CD4-positive, alpha-beta memory T cell (primary cell): Measurements from ENCODE around the gene MTAP. TPM values are rescaled to one million over a fixed set of nuclear protein-coding genes. Genes with fewer than 3 reads are reported as not detected.

ENCODE experiments used
- CTCF ChIA-PET: fragments of 350-600 bp; sonication (Branson Sonifier 250); formaldehyde crosslinking; loops from one replicate; lab custom pipeline; 2021; ENCODE audit warnings: inconsistent platforms; ENCODE audit not compliant: partially characterized antibody; lab: Charles Lee
- POLR2A ChIA-PET: fragments of 350-600 bp; sonication (Branson Sonifier 250); formaldehyde crosslinking; loops from one replicate; lab custom pipeline; 2021; ENCODE audit not compliant: partially characterized antibody; lab: Charles Lee
- DNase-seq, 5 donors: peaks; one replicate each; pipeline versions ENCODE4 v3.0.0 to v3.0.0-alpha.2; 2020 to 2022; ENCODE audit warnings: mixed read lengths in 1 of 5
- H3K27ac ChIP-seq: one replicate; pipeline ENCODE4 v1.7.0; 2013; ENCODE audit warnings: low read depth, low read length
- H3K27me3 ChIP-seq: 2 replicates; pipeline ENCODE4 v1.7.0; 2013; ENCODE audit warnings: mild to moderate bottlenecking, low read length, moderate library complexity; ENCODE audit not compliant: insufficient read depth
- H3K36me3 ChIP-seq: 2 replicates; pipeline ENCODE4 v1.7.0; 2013; ENCODE audit warnings: mild to moderate bottlenecking, low read length, moderate library complexity; ENCODE audit not compliant: insufficient read depth
- H3K4me1 ChIP-seq: 2 replicates; pipeline ENCODE4 v1.7.0; 2013; ENCODE audit warnings: mild to moderate bottlenecking, low read length, moderate library complexity; ENCODE audit not compliant: insufficient read depth
- H3K4me3 ChIP-seq, 2 donors: one replicate each; pipeline ENCODE4 v1.7.0; 2013; ENCODE audit warnings: low read length in 2 of 2, mild to moderate bottlenecking in 1 of 2
- H3K9me3 ChIP-seq, 2 donors: one replicate each; pipeline ENCODE4 v1.7.0; 2013; ENCODE audit warnings: low read length in 2 of 2, control low read depth in 1 of 2; ENCODE audit not compliant: control insufficient read depth in 1 of 2
- H3K27ac Mint-ChIP-seq, 7 donors: one replicate each; pipeline ENCODE4 v1.8.0; 2020 to 2021; ENCODE audit warnings: mixed read lengths in 7 of 7, mild to moderate bottlenecking in 6 of 7, inconsistent platforms in 3 of 7, moderate library complexity in 3 of 7
- H3K27me3 Mint-ChIP-seq, 2 donors: one replicate each; pipeline ENCODE4 v1.8.0; 2020 to 2021; ENCODE audit warnings: mixed read lengths in 2 of 2
- H3K36me3 Mint-ChIP-seq, 2 donors: one replicate each; pipeline ENCODE4 v1.8.0; 2020 to 2021; ENCODE audit warnings: mixed read lengths in 2 of 2, inconsistent platforms in 1 of 2, mild to moderate bottlenecking in 1 of 2
- H3K4me1 Mint-ChIP-seq, 4 donors: one replicate each; pipeline ENCODE4 v1.8.0; 2020 to 2021; ENCODE audit warnings: mixed read lengths in 4 of 4, mild to moderate bottlenecking in 1 of 4
- H3K4me3 Mint-ChIP-seq, 8 donors: one replicate each; pipeline ENCODE4 v1.8.0; 2020 to 2021; ENCODE audit warnings: mixed read lengths in 8 of 8, mild to moderate bottlenecking in 7 of 8, moderate library complexity in 6 of 8, inconsistent platforms in 3 of 8
- H3K9me3 Mint-ChIP-seq, 8 donors: one replicate each; pipeline ENCODE4 v1.8.0; 2020 to 2021; ENCODE audit warnings: mixed read lengths in 8 of 8, mild to moderate bottlenecking in 5 of 8, inconsistent platforms in 3 of 8, moderate library complexity in 1 of 8
- intact Hi-C: fragments of 100-400 bp; cut with micrococcal nuclease; formaldehyde crosslinking; loops from one replicate; pipeline ENCODE4 v1.15.1; 2023
- polyA plus RNA-seq, 2 donors: library from polyadenylated mRNA; unstranded; fragments of 300-500 nt; fragmentation: Illumina TruSeq; gene quantifications; one replicate each; pipeline ENCODE4 v1.2.3, GENCODE V29; 2021
- total RNA-seq, 2 experiments: library from RNA; stranded (reverse); gene quantifications; one replicate each; pipeline ENCODE4 v1.2.3, GENCODE V29; 2021

MTAP gene
- total and polyA plus RNA-seq, 4 experiments from 2014 or later, result 21.1 to 47.9 (median 34.0) TPM

DNA sequence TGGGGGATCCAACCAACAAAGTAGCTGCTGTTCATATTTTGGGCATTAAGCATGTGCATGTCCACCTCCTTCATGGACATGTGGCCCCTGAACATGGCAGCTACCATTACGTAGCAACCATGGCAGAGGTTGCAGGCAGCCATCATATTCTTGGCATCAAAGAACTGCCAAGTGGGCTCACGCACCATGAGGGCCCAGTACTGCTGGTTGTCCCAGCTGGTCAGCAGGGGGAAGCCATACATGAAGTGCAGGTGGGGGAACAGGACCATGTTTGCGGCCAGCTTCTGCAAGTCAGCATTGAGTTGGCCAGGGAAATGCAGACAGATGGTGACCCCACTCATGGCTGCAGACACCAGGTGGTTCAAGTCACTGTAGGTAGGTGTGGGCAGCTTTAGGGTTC lies 9.5 kb downstream of the MTAP start:
- POLR2A ChIA-PET, result interaction anchor here (1.0 to 4.2 kb wide), 3 partner anchors 196 to 640 kb away, joined by 3 to 23 read pairs (median 3); partner anchors contain the start of gene CDKN2B
- no peaks in the 10 kb centered on the region for H3K27me3 ChIP-seq
- Mint-ChIP-seq H3K4me1 (peaks cover 9 to 21% (median 15%) of the 10 kb centered on the region in 4 donors), H3K36me3 (peaks cover 17 to 51% of the 10 kb centered on the region in 2 donors), H3K9me3 (no peaks in the 10 kb centered on the region), H3K27ac (peak overlapping the region in 2 of 7 donors; percentile 29 to 58), H3K27me3 (no peaks in the 10 kb centered on the region), H3K4me3 (no peak overlapping the region)
- H3K4me1 ChIP-seq, result peaks cover 14% of the 10 kb centered on the region
- CTCF ChIA-PET, result interaction anchor here (0.6 to 16.8 kb wide), 19 partner anchors 9 to 643 kb away, joined by 3 to 355 read pairs (median 6); partner anchors contain the start of genes CDKN2B and MTAP
- H3K4me3 ChIP-seq, result no peak overlapping the region
- H3K27ac ChIP-seq, result no peak overlapping the region
- no peaks in the 10 kb centered on the region for H3K9me3 ChIP-seq
- DNase-seq, result no peak
- peaks cover 16% of the 10 kb centered on the region for H3K36me3 ChIP-seq
- intact Hi-C loops, result loop anchor here (5.0 kb wide), 1 partner anchor 105 kb away; no protein-coding TSS in a partner anchor

DNA sequence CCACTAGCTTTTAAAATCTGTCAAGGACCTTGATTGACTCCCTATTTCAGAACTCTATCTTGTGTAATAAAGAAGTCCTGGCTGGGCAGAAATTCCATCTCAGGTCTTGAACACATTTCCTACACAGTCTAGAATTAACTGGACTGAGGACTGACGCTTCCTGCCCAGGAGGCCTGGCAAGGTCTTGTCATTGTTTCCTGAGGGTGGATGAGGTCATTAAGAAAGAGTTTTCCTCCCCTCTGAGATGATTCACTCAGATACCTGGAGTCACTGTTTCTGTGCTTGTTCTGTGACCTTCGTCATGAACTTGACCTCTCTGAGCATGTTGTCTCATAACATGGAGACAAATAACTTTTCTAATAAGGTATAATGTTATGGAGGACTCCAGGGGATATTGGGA lies 10.0 kb downstream of the MTAP start:
- Mint-ChIP-seq H3K27me3 (no peaks in the 10 kb centered on the region), H3K4me3 (no peak overlapping the region), H3K27ac (peak overlapping the region in 2 of 7 donors; percentile 38 to 58), H3K9me3 (no peaks in the 10 kb centered on the region), H3K4me1 (peaks cover 9 to 21% (median 15%) of the 10 kb centered on the region in 4 donors), H3K36me3 (peaks cover 19 to 54% of the 10 kb centered on the region in 2 donors)
- no peak for DNase-seq
- Histone ChIP-seq H3K4me1 (peaks cover 14% of the 10 kb centered on the region), H3K4me3 (no peak overlapping the region), H3K9me3 (no peaks in the 10 kb centered on the region), H3K27me3 (no peaks in the 10 kb centered on the region), H3K36me3 (peaks cover 16% of the 10 kb centered on the region), H3K27ac (no peak overlapping the region)
- intact Hi-C loops, result loop anchor here (5.0 kb wide), 1 partner anchor 105 kb away; no protein-coding TSS in a partner anchor
- ChIA-PET CTCF (interaction anchor here (0.6 to 16.8 kb wide), 21 partner anchors 9 to 642 kb away, joined by 3 to 355 read pairs (median 6); partner anchors contain the start of genes CDKN2A, CDKN2B, CDKN2B-AS1 and MTAP), POLR2A (interaction anchor here (1.0 to 4.2 kb wide), 5 partner anchors 9 to 640 kb away, joined by 3 to 23 read pairs (median 4); partner anchors contain the start of gene CDKN2B)

DNA sequence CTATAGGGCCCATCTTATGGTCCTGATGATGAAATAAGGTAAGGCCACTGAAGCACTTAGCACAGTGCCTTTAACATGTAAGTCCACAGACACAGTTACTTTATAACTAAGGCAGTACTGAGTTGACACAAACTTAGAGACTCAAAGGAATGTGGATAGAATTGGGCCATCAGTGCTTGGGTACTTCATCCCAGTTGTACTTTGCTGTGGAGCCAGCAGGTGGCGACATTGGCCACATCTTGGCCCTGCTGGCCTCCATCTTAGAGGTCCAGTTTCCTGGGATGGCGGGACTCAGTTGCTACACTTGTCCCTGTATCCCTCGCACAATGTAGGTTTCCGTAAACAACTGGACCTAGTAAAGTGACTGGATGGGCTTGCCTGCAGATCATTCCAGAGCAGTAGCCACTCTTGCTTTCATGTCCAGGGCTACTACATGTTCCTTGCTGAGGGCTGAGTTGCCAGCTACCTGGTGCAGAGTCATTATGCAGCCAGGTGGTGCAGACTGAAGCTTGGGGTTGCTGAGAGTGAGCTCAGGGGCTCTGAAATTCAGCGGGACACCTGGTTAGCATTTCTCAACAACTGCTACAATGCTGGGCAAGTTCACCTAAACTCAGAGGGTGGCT lies 10.6 kb downstream of the MTAP start:
- no peak overlapping the region for H3K27ac ChIP-seq
- H3K27ac Mint-ChIP-seq, result peak overlapping the region in 6 of 7 donors; percentile 58 to 85 (median 74)
- H3K9me3 ChIP-seq, result no peaks in the 10 kb centered on the region
- intact Hi-C loops, result loop anchor here (1.0 to 5.0 kb wide), 7 partner anchors 104 to 431 kb away; no protein-coding TSS in a partner anchor
- H3K4me3 Mint-ChIP-seq, result peak overlapping the region in 2 of 8 donors; percentile 41 to 49
- peaks cover 23 to 56% of the 10 kb centered on the region in 2 donors for H3K36me3 Mint-ChIP-seq
- peak; percentile 59 to 71 (median 64) for DNase-seq
- H3K27me3 Mint-ChIP-seq, result no peaks in the 10 kb centered on the region
- ChIA-PET CTCF (interaction anchor here (0.6 to 16.8 kb wide), 54 partner anchors 10 to 645 kb away, joined by 3 to 355 read pairs (median 4); partner anchors contain the start of genes CDKN2A, CDKN2B, CDKN2B-AS1 and IFNA4), POLR2A (interaction anchor here (0.7 to 4.2 kb wide), 7 partner anchors 10 to 369 kb away, joined by 3 to 23 read pairs (median 4); partner anchors contain the start of genes CDKN2A, CDKN2B and CDKN2B-AS1)
- peaks cover 14% of the 10 kb centered on the region for H3K4me1 ChIP-seq
- H3K36me3 ChIP-seq, result peaks cover 21% of the 10 kb centered on the region
- no peaks in the 10 kb centered on the region for H3K27me3 ChIP-seq
- H3K9me3 Mint-ChIP-seq, result no peaks in the 10 kb centered on the region
- peaks cover 9 to 21% (median 16%) of the 10 kb centered on the region in 4 donors for H3K4me1 Mint-ChIP-seq
- H3K4me3 ChIP-seq, result no peak overlapping the region

DNA sequence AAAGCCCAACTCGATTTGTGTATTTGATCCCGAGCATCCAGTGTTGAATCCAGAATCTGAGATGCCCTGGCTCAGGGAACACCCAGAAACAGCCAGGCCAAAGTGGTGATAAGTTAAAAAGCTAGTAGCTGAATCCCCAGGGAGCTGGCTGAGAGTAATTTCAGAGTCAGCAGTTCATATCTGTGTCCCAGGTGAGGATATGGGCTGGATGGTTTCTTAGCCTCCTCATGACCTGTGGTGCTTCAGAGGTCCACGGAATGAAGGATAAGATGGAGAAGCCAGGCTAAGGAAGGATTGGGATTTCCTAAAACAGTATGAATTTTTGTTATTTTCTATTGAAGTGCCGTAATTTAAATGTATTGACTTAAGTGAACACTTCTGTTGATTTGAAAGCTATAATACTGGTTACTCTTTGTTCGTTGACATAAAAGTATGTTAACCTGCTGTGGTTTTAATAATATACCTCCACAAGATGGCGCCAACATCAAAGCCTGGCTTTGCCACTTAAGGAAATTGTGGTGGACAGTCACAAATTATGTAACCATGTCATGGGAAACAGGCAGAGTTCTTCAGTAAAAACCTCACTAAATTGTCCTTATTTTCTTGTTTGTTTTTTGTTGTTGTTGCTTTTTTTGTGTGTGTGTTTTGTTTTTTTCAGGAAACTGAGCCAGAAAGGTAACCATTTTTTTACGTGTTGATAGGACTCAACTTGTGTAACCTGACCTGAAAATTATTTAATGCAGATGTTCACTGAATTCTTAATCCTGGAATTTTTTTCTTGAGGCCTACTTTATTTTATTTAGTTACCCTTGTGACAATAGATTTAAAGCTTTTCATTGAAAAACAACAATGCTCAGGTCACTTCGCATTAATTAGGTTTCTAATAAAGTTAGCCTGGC lies 11.4 kb downstream of the MTAP start:
- Mint-ChIP-seq H3K27me3 (no peaks in the 10 kb centered on the region), H3K9me3 (no peaks in the 10 kb centered on the region), H3K4me1 (peaks cover 11 to 19% (median 16%) of the 10 kb centered on the region in 4 donors), H3K4me3 (peak overlapping the region in 1 of 8 donors; percentile 2), H3K27ac (peak overlapping the region in 5 of 7 donors; percentile 32 to 85 (median 61)), H3K36me3 (peaks cover 27 to 58% of the 10 kb centered on the region in 2 donors)
- no peaks in the 10 kb centered on the region for H3K27me3 ChIP-seq
- H3K4me3 ChIP-seq, result no peak overlapping the region
- intact Hi-C loops, result loop anchor here (1.0 to 5.0 kb wide), 8 partner anchors 103 to 430 kb away; no protein-coding TSS in a partner anchor
- peaks cover 25% of the 10 kb centered on the region for H3K36me3 ChIP-seq
- CTCF ChIA-PET, result interaction anchor here (0.6 to 16.8 kb wide), 50 partner anchors 11 to 644 kb away, joined by 3 to 355 read pairs (median 4); partner anchors contain the start of genes CDKN2A, CDKN2B, CDKN2B-AS1 and IFNA4
- peak; percentile 74 to 79 (median 76) for DNase-seq
- POLR2A ChIA-PET, result interaction anchor here (0.7 to 4.2 kb wide), 7 partner anchors 11 to 369 kb away, joined by 3 to 23 read pairs (median 4); partner anchors contain the start of genes CDKN2A, CDKN2B and CDKN2B-AS1
- H3K9me3 ChIP-seq, result no peaks in the 10 kb centered on the region
- H3K4me1 ChIP-seq, result peaks cover 14% of the 10 kb centered on the region
- H3K27ac ChIP-seq, result no peak overlapping the region

DNA sequence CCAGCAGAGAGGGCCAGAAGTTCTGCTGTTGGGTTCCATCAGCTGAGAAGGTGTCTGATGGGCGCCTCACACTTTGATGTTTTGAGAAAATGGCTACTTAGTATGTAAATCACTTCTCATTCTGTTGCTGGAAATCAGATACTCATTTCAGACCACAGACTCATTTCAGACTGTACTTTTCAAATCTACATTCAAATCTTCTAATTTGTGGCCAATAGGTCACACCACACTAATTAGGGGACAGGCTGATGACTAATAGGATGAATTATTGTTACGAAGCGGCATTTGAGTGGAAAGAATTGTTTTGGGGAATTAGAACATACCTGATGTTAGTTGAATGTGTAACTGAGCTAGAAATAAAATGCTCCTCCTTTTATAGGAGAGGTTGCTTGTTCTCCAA lies 13.2 kb downstream of the MTAP start:
- H3K27me3 ChIP-seq, result no peaks in the 10 kb centered on the region
- Mint-ChIP-seq H3K27ac (no peak overlapping the region), H3K4me1 (peaks cover 16 to 26% (median 20%) of the 10 kb centered on the region in 4 donors), H3K4me3 (no peak overlapping the region), H3K27me3 (no peaks in the 10 kb centered on the region), H3K36me3 (peaks cover 42 to 64% of the 10 kb centered on the region in 2 donors), H3K9me3 (no peaks in the 10 kb centered on the region)
- H3K9me3 ChIP-seq, result no peaks in the 10 kb centered on the region
- POLR2A ChIA-PET, result no interaction called here
- peaks cover 26% of the 10 kb centered on the region for H3K36me3 ChIP-seq
- H3K4me1 ChIP-seq, result peaks cover 14% of the 10 kb centered on the region
- intact Hi-C loops, result no loop called here
- no peak for DNase-seq
- no peak overlapping the region for H3K27ac ChIP-seq
- no peak overlapping the region for H3K4me3 ChIP-seq
- CTCF ChIA-PET, result interaction anchor here (14.2 to 16.8 kb wide), 2 partner anchors 194 to 225 kb away, joined by 349 to 355 read pairs; partner anchors contain the start of gene CDKN2B

DNA sequence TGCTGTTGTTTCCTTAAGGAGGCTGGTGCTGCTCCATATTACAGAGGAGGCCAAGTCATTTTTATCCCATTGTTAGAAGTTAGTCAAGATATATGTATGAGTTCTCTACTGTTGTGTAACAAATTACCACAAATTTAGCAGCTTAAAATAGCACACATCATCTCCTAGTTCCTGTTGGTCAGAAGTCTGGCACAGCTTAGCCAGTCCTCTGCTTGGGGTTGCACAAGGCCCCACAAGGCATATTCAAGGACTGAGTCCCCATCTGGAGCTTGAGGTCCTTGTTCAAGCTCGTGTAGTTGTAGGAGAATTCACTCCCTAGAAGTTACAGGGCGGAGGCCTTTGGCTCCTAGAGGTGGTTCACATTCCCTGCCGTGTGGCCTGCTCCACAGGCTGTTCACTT lies 14.7 kb downstream of the MTAP start:
- no peaks in the 10 kb centered on the region for H3K27me3 ChIP-seq
- H3K36me3 Mint-ChIP-seq, result peaks cover 48 to 66% of the 10 kb centered on the region in 2 donors
- H3K27ac Mint-ChIP-seq, result no peak overlapping the region
- intact Hi-C loops, result no loop called here
- H3K36me3 ChIP-seq, result peaks cover 26% of the 10 kb centered on the region
- peaks cover 14% of the 10 kb centered on the region for H3K4me1 ChIP-seq
- no peak overlapping the region for H3K27ac ChIP-seq
- peaks cover 0 to 2% (median 0%) of the 10 kb centered on the region in 8 donors for H3K9me3 Mint-ChIP-seq
- H3K4me3 ChIP-seq, result no peak overlapping the region
- H3K4me3 Mint-ChIP-seq, result peak overlapping the region in 1 of 8 donors; percentile 3
- H3K4me1 Mint-ChIP-seq, result peaks cover 23 to 36% (median 30%) of the 10 kb centered on the region in 4 donors
- no peaks in the 10 kb centered on the region for H3K27me3 Mint-ChIP-seq
- no peaks in the 10 kb centered on the region for H3K9me3 ChIP-seq
- DNase-seq, result no peak
- POLR2A ChIA-PET, result interaction anchor here (0.9 kb wide), 1 partner anchor 193 kb away, joined by 3 read pairs; no protein-coding TSS in a partner anchor
- CTCF ChIA-PET, result interaction anchor here (1.1 to 16.8 kb wide), 3 partner anchors 177 to 224 kb away, joined by 4 to 355 read pairs (median 349); partner anchors contain the start of genes CDKN2A, CDKN2B and CDKN2B-AS1
